Measurements from ENCODE around the gene CTRL.

CTRL gene

DNA sequence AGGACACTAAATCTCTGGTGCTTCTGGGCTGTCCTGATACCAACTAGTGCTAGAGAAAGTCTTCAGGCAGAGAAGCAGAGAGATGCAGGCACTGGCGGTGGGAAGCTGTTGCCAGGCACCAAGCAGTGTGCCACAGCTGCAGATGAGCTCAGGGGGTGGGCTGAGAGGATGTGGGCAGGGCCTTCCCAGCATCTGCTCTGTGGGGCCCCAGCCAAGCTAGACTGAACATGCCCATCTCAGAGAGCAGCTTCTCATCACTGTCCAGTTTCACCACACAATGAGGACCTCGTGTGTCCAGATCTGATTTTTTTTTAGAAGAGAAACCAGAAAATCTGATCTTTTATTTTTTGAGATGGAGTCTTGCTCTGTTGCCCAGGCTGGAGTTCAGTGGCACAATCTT is 21.5 kb downstream of the CTRL start:
- TF ChIP-seq, protein P1, sequence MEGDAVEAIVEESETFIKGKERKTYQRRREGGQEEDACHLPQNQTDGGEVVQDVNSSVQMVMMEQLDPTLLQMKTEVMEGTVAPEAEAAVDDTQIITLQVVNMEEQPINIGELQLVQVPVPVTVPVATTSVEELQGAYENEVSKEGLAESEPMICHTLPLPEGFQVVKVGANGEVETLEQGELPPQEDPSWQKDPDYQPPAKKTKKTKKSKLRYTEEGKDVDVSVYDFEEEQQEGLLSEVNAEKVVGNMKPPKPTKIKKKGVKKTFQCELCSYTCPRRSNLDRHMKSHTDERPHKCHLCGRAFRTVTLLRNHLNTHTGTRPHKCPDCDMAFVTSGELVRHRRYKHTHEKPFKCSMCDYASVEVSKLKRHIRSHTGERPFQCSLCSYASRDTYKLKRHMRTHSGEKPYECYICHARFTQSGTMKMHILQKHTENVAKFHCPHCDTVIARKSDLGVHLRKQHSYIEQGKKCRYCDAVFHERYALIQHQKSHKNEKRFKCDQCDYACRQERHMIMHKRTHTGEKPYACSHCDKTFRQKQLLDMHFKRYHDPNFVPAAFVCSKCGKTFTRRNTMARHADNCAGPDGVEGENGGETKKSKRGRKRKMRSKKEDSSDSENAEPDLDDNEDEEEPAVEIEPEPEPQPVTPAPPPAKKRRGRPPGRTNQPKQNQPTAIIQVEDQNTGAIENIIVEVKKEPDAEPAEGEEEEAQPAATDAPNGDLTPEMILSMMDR (IDR thresholded peaks at IDR 0.05; ENCODE audit: low read depth, low read length, missing control alignments) = no peak
- DNase-seq (ENCODE audit: low read depth) = no peak
- H3K4me3 ChIP-seq (ENCODE audit: low read depth, low read length) = no peak overlapping the region

DNA sequence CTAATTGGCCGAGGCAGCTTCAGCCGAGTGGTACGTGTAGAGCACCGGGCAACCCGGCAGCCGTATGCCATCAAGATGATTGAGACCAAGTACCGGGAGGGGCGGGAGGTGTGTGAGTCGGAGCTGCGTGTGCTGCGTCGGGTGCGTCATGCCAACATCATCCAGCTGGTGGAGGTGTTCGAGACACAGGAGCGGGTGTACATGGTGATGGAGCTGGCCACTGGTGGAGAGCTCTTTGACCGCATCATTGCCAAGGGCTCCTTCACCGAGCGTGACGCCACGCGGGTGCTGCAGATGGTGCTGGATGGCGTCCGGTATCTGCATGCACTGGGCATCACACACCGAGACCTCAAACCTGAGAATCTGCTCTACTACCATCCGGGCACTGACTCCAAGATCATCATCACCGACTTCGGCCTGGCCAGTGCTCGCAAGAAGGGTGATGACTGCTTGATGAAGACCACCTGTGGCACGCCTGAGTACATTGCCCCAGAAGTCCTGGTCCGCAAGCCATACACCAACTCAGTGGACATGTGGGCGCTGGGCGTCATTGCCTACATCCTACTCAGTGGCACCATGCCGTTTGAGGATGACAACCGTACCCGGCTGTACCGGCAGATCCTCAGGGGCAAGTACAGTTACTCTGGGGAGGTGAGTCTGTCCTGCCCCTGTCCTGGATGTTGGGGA is 22.5 kb downstream of the CTRL start:
- no peak for DNase-seq (ENCODE audit: low read depth)

DNA sequence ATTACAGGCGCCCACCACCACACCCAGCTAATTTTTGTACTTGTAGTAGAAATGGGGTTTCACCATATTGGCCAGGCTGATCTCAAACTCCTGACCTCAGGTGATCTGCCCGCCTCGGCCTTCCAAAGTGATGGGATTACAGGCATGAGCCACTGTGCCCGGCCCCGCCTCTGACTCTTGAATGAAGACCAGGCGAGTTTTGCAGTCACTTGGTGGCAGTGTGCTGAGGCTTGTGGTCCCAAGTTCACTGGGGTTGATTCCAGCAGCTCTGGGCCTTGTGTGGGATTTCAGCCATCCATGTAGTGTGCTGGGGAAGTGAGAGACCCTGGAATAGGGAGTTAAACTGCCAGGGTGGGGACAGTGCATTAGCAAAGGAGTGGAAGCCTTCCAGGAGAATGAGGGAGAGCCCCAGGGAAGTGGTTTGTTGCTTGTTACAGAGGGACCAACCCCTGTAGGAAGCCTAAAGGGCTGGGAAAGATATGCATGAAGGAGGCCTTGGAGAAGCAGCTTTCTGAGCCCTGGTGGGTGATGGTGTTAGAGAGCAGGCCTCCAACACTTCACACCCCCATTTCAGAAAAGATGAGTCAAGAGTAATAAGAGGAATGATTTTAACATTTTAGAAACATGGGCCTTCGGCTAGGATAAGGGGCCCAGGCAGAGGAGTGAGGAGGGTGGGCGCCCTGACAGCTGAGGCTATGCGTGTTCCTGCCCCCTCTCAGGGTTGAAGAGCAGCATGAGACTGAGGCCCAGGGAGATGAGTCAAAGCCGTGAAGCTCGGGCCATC is 24.1 kb downstream of the CTRL start:
- TF ChIP-seq, protein P1 (IDR thresholded peaks at IDR 0.05; ENCODE audit: low read depth, low read length, missing control alignments) = no peak
- DNase-seq (ENCODE audit: low read depth) = no peak
- H3K4me3 ChIP-seq (ENCODE audit: low read depth, low read length) = no peak overlapping the region

More for the DNA sequence above, 22.5 kb downstream of the CTRL start:
- no peak overlapping the region for H3K4me3 ChIP-seq (ENCODE audit: low read depth, low read length)
- TF ChIP-seq, protein P1 (IDR thresholded peaks at IDR 0.05; ENCODE audit: low read depth, low read length, missing control alignments) = no peak

DNA sequence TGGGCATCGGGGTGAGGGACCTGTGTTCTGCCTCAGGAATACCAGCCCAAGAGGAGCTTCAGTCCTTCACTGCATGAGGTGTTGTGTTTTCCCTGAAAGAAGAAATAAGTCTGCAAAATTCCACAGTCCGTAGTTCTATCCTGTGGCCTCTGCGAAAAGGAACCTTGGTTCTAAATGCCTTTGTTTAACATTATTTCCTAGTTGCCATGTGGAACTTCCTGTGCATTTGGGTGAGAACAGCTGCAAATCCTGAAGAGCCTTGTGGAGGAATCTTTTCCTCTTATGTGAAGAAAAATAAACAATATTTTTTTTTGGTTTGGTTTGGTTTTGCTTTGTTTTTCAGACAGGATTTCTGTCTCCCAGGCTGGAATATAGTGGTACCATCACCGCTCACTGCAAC is 28.8 kb downstream of the CTRL start:
- TF ChIP-seq, protein P1 (IDR thresholded peaks at IDR 0.05; ENCODE audit: low read depth, low read length, missing control alignments) = no peak
- H3K4me3 ChIP-seq (ENCODE audit: low read depth, low read length) = no peak overlapping the region
- DNase-seq (ENCODE audit: low read depth) = no peak

DNA sequence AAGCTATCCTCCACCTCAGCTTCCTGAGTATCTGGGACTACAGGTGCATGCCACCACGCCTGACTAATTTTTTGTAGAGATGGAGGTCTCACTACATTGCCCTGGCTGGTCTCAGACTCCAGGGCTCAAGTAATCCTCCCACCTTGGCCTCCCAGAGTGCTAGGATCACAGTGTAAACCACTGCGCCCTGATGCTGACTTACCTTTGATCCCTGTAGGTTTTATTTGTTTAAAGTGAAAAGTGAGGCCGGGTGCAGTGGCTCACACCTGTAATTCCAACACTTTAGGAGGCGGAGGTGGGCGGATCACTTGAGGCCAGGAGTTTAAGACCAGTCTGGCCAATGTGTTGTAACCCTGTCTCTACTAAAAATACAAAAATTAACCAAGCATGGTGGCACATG is 29.9 kb downstream of the CTRL start:
- no peak for DNase-seq (ENCODE audit: low read depth)
- H3K4me3 ChIP-seq (ENCODE audit: low read depth, low read length) = no peak overlapping the region
- TF ChIP-seq, protein P1 (IDR thresholded peaks at IDR 0.05; ENCODE audit: low read depth, low read length, missing control alignments) = no peak

DNA sequence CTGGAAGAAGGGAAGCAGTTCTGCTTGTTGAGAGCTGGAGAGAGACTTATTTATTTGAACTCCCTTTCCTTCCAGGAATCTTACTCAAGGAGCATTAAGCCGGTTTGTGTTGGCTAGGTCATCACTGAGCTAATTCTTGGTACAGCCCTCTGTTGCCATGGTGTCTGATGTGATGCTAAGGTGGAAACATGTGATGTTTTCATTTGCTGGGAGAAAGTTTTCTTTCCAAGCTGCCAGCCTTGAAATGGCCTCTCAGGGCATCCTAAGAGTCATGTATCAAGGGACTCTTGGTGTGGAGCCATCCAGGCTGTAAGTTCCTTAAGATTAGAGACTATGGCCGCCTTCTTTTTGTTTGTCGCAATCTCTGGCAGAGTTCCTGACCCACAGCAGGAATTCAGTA is 34.4 kb downstream of the CTRL start:
- TF ChIP-seq, protein P1 (IDR thresholded peaks at IDR 0.05; ENCODE audit: low read depth, low read length, missing control alignments) = no peak
- DNase-seq (ENCODE audit: low read depth) = no peak
- no peak overlapping the region for H3K4me3 ChIP-seq (ENCODE audit: low read depth, low read length)

All from GM12864 (cell line).